K562 (cell line): ENCODE results near the gene KCNH2. TPM values are rescaled to one million over a fixed set of nuclear protein-coding genes. Genes with fewer than 3 reads are reported as not detected.

Experiments
- CREBBP ChIP-seq: IDR thresholded peaks from one replicate; pipeline ENCODE4 v1.6.1; 2012; ENCODE audit warnings: low read depth, mild to moderate bottlenecking, control low read depth, inconsistent platforms, low read length
- DPF2 ChIP-seq: fragments of 450-650 bp; IDR thresholded peaks from 2 replicates; pipeline ENCODE4 v1.6.1; 2016
- MTA1 ChIP-seq: fragments of 450-650 bp; IDR thresholded peaks from 2 replicates; pipeline ENCODE4 v1.6.1; 2017; ENCODE audit warnings: borderline replicate concordance
- PHB ChIP-seq: fragments of 250-450 bp; sonication (Bioruptor Pico); IDR thresholded peaks from 2 replicates; pipeline ENCODE4 v1.5.0; 2021
- PTBP1 ChIP-seq: fragments of 200-400 bp; formaldehyde crosslinking; IDR thresholded peaks from 2 replicates; pipeline ENCODE4 v1.6.1; 2017; ENCODE audit warnings: low read depth, low read length
- TEAD4 ChIP-seq, 2 experiments: sonication (generic) in 1 of 2; formaldehyde crosslinking in 1 of 2; IDR thresholded peaks; 2 replicates each; pipeline versions ENCODE4 v1.6.1 to v1.8.0; 2012 to 2022; ENCODE audit warnings: borderline replicate concordance in 1 of 2, inconsistent platforms in 1 of 2, low read length in 1 of 2, mild to moderate bottlenecking in 1 of 2, missing genetic modification reagents in 1 of 2
- ZNF551 ChIP-seq: fragments of 250-450 bp; sonication (Bioruptor Pico); IDR thresholded peaks from 2 replicates; pipeline ENCODE4 v1.5.0; 2021; ENCODE audit warnings: mild to moderate bottlenecking, moderate library complexity
- polyA plus RNA-seq, 8 experiments: library from polyadenylated mRNA; depleted of rRNA in 4 of 8; stranded (reverse) in 5 of 8; unstranded in 3 of 8; fragments of >200 nt; fragmentation: Nextera tagmentation in 2 of 8; fragmentation: Illumina TruSeq in 1 of 8; extraction: Ambion mirVana in 2 of 8; extraction: Trizol in 1 of 8; gene quantifications; 2 replicates each; pipeline versions ENCODE4 v1.2.1 to v1.2.3, GENCODE V29; 2011 to 2014; ENCODE audit warnings: inconsistent platforms in 1 of 8, missing spikeins in 1 of 8
- total RNA-seq, 7 experiments: library from RNA; depleted of rRNA in 6 of 7; stranded (reverse); fragments of >200 nt in 6 of 7; fragmentation: Illumina TruSeq in 2 of 7; extraction: Trizol in 2 of 7; gene quantifications; 2 replicates each; pipeline versions ENCODE4 v1.2.1 to v1.2.3, GENCODE V29; 2011 to 2021; ENCODE audit warnings: low replicate concordance in 1 of 7
- TF ChIP-seq, protein P1 (sequence below): sonication (generic); formaldehyde crosslinking; IDR thresholded peaks from 2 replicates; pipeline ENCODE4 v1.8.1; 2023; ENCODE audit warnings: mild to moderate bottlenecking, missing genetic modification reagents
- TF ChIP-seq, protein P2 (sequence below): fragments of 250-450 bp; sonication (Bioruptor Pico); IDR thresholded peaks from 2 replicates; pipeline ENCODE4 v1.4.0; 2020; ENCODE audit warnings: mild to moderate bottlenecking, moderate library complexity
- TF ChIP-seq, protein P3 (sequence below): fragments of 200-600 bp; sonication (generic); IDR thresholded peaks from one replicate; pipeline ENCODE4 v1.6.1; 2012; ENCODE audit warnings: mild to moderate bottlenecking, low read depth, low read length, inconsistent platforms
- TF ChIP-seq, protein P4 (sequence below): fragments of 450-650 bp; IDR thresholded peaks from 2 replicates; pipeline ENCODE4 v1.6.1; 2016; ENCODE audit warnings: antibody characterized with exemption

The KCNH2 gene
- total and polyA plus RNA-seq, 9 of the 15 experiments (the other 6 are each of a cell fraction or from before 2014, with no cell fraction given), result 18.1 to 368 (median 218) TPM

DNA sequence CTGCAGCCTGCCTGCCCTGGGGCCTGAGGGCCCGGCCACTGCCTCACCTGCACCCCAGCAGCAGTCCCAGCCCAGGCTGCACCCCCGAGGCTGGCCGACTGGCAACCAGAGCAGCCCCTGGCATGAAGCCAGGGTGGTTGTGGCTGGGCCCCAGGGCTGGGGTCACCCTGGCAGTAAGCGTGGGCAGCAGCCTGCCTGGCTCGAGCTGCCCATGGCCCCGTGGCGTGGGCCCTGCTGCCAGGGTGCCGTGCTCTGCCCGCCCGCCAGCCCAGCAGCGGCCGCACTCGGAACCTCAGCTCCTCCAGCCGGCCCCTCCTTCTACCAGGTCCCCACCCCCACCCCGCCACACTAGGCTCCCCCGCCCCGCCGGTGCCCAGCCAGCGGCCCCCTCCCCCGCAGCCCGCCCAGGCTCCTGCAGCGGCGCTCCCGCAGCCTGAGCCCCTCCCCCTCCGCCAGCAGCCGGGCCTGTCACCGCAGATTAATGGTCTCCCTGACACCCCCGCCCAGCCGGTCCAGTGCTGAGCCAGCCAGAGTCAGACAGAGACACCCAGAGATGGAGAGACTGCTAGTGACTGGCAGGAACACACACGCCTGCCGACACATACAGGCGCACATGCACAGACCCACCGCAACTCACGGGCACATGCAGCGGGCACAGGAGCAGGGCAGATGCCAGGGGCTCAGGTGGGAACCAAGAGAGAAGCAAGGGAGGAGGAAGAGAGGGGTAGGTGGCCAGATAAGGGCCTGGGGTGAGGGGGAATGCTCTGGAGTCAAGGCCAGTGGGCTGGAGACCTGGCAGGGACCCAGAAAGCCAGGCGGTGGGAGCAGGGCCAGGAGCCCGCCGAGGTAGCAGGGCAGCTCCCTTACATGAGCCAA is 22.4 kb downstream of the KCNH2 start (continued):
- TF ChIP-seq MTA1 (peak; percentile 84), DPF2 (peak; percentile 95), TEAD4 (IDR thresholded peaks at IDR 0.05; ENCODE audit: low read length) (peak; percentile 60), TEAD4 (CRISPR knock-in tag; IDR thresholded peaks at IDR 0.05; ENCODE audit: borderline replicate concordance) (no peak), PHB (CRISPR knock-in tag) (peak; percentile 6; the same call in 1 of the 2 replicates), CREBBP (no peak), ZNF551 (no peak), PTBP1 (no peak)
- TF ChIP-seq, protein P1, sequence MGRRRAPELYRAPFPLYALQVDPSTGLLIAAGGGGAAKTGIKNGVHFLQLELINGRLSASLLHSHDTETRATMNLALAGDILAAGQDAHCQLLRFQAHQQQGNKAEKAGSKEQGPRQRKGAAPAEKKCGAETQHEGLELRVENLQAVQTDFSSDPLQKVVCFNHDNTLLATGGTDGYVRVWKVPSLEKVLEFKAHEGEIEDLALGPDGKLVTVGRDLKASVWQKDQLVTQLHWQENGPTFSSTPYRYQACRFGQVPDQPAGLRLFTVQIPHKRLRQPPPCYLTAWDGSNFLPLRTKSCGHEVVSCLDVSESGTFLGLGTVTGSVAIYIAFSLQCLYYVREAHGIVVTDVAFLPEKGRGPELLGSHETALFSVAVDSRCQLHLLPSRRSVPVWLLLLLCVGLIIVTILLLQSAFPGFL (CRISPR knock-in tag), result no peak
- TF ChIP-seq, protein P2, sequence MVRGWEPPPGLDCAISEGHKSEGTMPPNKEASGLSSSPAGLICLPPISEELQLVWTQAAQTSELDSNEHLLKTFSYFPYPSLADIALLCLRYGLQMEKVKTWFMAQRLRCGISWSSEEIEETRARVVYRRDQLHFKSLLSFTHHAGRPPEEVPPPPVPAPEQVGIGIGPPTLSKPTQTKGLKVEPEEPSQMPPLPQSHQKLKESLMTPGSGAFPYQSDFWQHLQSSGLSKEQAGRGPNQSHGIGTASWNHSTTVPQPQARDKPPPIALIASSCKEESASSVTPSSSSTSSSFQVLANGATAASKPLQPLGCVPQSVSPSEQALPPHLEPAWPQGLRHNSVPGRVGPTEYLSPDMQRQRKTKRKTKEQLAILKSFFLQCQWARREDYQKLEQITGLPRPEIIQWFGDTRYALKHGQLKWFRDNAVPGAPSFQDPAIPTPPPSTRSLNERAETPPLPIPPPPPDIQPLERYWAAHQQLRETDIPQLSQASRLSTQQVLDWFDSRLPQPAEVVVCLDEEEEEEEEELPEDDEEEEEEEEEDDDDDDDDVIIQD (CRISPR knock-in tag), result 0 out of 2 replicates have a peak, but pooled peaks have one; percentile 49
- TF ChIP-seq, protein P3, sequence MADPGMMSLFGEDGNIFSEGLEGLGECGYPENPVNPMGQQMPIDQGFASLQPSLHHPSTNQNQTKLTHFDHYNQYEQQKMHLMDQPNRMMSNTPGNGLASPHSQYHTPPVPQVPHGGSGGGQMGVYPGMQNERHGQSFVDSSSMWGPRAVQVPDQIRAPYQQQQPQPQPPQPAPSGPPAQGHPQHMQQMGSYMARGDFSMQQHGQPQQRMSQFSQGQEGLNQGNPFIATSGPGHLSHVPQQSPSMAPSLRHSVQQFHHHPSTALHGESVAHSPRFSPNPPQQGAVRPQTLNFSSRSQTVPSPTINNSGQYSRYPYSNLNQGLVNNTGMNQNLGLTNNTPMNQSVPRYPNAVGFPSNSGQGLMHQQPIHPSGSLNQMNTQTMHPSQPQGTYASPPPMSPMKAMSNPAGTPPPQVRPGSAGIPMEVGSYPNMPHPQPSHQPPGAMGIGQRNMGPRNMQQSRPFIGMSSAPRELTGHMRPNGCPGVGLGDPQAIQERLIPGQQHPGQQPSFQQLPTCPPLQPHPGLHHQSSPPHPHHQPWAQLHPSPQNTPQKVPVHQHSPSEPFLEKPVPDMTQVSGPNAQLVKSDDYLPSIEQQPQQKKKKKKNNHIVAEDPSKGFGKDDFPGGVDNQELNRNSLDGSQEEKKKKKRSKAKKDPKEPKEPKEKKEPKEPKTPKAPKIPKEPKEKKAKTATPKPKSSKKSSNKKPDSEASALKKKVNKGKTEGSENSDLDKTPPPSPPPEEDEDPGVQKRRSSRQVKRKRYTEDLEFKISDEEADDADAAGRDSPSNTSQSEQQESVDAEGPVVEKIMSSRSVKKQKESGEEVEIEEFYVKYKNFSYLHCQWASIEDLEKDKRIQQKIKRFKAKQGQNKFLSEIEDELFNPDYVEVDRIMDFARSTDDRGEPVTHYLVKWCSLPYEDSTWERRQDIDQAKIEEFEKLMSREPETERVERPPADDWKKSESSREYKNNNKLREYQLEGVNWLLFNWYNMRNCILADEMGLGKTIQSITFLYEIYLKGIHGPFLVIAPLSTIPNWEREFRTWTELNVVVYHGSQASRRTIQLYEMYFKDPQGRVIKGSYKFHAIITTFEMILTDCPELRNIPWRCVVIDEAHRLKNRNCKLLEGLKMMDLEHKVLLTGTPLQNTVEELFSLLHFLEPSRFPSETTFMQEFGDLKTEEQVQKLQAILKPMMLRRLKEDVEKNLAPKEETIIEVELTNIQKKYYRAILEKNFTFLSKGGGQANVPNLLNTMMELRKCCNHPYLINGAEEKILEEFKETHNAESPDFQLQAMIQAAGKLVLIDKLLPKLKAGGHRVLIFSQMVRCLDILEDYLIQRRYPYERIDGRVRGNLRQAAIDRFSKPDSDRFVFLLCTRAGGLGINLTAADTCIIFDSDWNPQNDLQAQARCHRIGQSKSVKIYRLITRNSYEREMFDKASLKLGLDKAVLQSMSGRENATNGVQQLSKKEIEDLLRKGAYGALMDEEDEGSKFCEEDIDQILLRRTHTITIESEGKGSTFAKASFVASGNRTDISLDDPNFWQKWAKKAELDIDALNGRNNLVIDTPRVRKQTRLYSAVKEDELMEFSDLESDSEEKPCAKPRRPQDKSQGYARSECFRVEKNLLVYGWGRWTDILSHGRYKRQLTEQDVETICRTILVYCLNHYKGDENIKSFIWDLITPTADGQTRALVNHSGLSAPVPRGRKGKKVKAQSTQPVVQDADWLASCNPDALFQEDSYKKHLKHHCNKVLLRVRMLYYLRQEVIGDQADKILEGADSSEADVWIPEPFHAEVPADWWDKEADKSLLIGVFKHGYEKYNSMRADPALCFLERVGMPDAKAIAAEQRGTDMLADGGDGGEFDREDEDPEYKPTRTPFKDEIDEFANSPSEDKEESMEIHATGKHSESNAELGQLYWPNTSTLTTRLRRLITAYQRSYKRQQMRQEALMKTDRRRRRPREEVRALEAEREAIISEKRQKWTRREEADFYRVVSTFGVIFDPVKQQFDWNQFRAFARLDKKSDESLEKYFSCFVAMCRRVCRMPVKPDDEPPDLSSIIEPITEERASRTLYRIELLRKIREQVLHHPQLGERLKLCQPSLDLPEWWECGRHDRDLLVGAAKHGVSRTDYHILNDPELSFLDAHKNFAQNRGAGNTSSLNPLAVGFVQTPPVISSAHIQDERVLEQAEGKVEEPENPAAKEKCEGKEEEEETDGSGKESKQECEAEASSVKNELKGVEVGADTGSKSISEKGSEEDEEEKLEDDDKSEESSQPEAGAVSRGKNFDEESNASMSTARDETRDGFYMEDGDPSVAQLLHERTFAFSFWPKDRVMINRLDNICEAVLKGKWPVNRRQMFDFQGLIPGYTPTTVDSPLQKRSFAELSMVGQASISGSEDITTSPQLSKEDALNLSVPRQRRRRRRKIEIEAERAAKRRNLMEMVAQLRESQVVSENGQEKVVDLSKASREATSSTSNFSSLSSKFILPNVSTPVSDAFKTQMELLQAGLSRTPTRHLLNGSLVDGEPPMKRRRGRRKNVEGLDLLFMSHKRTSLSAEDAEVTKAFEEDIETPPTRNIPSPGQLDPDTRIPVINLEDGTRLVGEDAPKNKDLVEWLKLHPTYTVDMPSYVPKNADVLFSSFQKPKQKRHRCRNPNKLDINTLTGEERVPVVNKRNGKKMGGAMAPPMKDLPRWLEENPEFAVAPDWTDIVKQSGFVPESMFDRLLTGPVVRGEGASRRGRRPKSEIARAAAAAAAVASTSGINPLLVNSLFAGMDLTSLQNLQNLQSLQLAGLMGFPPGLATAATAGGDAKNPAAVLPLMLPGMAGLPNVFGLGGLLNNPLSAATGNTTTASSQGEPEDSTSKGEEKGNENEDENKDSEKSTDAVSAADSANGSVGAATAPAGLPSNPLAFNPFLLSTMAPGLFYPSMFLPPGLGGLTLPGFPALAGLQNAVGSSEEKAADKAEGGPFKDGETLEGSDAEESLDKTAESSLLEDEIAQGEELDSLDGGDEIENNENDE, result no peak
- TF ChIP-seq, protein P4, sequence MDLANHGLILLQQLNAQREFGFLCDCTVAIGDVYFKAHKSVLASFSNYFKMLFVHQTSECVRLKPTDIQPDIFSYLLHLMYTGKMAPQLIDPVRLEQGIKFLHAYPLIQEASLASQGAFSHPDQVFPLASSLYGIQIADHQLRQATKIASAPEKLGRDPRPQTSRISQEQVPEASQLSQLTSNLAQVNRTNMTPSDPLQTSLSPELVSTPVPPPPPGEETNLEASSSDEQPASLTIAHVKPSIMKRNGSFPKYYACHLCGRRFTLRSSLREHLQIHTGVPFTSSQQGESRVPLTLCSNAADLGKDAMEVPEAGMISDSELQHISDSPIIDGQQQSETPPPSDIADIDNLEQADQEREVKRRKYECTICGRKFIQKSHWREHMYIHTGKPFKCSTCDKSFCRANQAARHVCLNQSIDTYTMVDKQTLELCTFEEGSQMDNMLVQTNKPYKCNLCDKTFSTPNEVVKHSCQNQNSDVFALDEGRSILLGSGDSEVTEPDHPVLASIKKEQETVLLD, result peak; percentile 92
